ENCODE data around the gene HMGCS2.

GRCh38 chr1:119805746-119806145 is 37.0 kb upstream of the HMGCS2 start:
- TF ChIP-seq CTCF (IDR thresholded peaks at IDR 0.05 in 8 of 11, conservative IDR thresholded peaks at IDR 0.05 in 3 of 11) (no peak), POLR2AphosphoS5 (IDR thresholded peaks at IDR 0.05) (no peak), POLR2A (IDR thresholded peaks at IDR 0.05) (no peak)

Data from spleen (tissue), 7 donors.